Nephron progenitor cell (in vitro differentiated cells): ENCODE data around the gene GPR50.

Experiments used
- DNase-seq: peaks from one replicate; pipeline ENCODE4 v3.0.0; 2021
- H3K27ac Mint-ChIP-seq: 2 replicates; pipeline ENCODE4 v1.8.0; 2021; ENCODE audit warnings: mild to moderate bottlenecking, moderate library complexity, mixed read lengths
- H3K27me3 Mint-ChIP-seq: 2 replicates; pipeline ENCODE4 v1.8.0; 2021; ENCODE audit warnings: mild to moderate bottlenecking, low read depth, mixed read lengths; ENCODE audit not compliant: poor library complexity
- H3K36me3 Mint-ChIP-seq: 2 replicates; pipeline ENCODE4 v1.8.0; 2021; ENCODE audit warnings: low read depth, mixed read lengths
- H3K4me1 Mint-ChIP-seq: 2 replicates; pipeline ENCODE4 v1.8.0; 2021; ENCODE audit warnings: mixed read lengths
- H3K4me3 Mint-ChIP-seq: 2 replicates; pipeline ENCODE4 v1.8.0; 2021; ENCODE audit warnings: mild to moderate bottlenecking, moderate library complexity, mixed read lengths
- H3K9me3 Mint-ChIP-seq: 2 replicates; pipeline ENCODE4 v1.8.0; 2021; ENCODE audit warnings: mild to moderate bottlenecking, moderate library complexity, mixed read lengths
- TF ChIP-seq, protein P1 (sequence below): fragments of 200-600 bp; sonication (generic); IDR thresholded peaks from 2 replicates; pipeline ENCODE4 v1.5.0; 2021; ENCODE audit warnings: antibody characterized with exemption

Gene GPR50

DNA sequence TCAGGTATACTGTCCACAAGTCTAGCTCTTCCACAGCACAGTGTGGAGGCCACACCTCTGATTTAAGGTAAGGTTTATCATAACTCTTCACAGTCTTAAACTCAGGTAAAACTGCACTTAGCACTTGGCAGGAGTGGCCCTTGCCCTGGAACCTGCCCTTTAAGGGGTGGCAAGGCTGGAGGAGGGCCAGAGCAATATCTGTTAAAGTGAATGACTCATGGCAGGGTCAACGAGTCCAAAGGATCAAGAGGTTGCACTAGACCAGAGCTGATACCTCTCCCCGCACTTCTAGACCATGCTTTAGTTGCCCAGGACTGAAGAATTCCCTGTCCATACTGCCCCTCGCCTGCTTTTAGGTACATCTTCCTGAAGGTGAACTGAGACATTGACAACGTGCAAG, 14.7 kb upstream of the GPR50 start:
- DNase-seq: no peak
- Mint-ChIP-seq H3K4me1 (no peaks in the 10 kb centered on the region), H3K36me3 (no peaks in the 10 kb centered on the region)

DNA sequence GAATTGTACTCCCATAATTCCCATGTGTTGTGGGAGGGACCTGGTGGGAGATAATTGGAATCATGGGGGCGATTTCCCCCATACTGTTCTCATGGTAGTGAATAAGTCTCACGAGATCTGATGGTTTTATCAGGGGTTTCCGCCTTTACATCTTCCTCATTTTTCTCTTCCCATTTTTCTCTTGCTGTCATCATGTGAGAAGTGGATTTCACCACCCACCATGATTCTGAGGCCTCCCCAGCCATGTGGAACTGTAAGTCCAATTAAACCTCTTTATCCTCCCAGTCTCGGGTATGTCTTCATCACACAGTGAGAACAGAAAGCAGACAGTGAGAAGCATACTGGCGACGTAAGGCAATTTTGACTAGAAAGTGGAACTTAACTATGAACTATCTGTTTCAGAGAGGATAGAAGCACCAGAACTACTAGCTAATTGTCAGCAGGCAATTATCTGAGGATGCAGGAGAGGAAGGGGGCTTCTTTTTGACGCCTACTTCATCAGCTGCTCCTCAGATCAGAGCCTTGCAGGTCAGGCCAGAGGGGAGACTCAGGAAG, 8.5 kb upstream of the GPR50 start:
- H3K9me3 Mint-ChIP-seq: peaks cover 58% of the 10 kb centered on the region
- H3K27me3 Mint-ChIP-seq: peaks cover 29% of the 10 kb centered on the region
- H3K4me1 Mint-ChIP-seq: no peaks in the 10 kb centered on the region
- H3K36me3 Mint-ChIP-seq: no peaks in the 10 kb centered on the region
- no peak for DNase-seq
- H3K27ac Mint-ChIP-seq: no peak overlapping the region
- TF ChIP-seq, protein P1, sequence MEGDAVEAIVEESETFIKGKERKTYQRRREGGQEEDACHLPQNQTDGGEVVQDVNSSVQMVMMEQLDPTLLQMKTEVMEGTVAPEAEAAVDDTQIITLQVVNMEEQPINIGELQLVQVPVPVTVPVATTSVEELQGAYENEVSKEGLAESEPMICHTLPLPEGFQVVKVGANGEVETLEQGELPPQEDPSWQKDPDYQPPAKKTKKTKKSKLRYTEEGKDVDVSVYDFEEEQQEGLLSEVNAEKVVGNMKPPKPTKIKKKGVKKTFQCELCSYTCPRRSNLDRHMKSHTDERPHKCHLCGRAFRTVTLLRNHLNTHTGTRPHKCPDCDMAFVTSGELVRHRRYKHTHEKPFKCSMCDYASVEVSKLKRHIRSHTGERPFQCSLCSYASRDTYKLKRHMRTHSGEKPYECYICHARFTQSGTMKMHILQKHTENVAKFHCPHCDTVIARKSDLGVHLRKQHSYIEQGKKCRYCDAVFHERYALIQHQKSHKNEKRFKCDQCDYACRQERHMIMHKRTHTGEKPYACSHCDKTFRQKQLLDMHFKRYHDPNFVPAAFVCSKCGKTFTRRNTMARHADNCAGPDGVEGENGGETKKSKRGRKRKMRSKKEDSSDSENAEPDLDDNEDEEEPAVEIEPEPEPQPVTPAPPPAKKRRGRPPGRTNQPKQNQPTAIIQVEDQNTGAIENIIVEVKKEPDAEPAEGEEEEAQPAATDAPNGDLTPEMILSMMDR: no peak
- H3K4me3 Mint-ChIP-seq: no peak overlapping the region

More for the DNA sequence above, 14.7 kb upstream of the GPR50 start:
- H3K27ac Mint-ChIP-seq: no peak overlapping the region
- TF ChIP-seq, protein P1: no peak
- H3K9me3 Mint-ChIP-seq: peaks cover 67% of the 10 kb centered on the region
- no peak overlapping the region for H3K4me3 Mint-ChIP-seq
- H3K27me3 Mint-ChIP-seq: peaks cover 6% of the 10 kb centered on the region

DNA sequence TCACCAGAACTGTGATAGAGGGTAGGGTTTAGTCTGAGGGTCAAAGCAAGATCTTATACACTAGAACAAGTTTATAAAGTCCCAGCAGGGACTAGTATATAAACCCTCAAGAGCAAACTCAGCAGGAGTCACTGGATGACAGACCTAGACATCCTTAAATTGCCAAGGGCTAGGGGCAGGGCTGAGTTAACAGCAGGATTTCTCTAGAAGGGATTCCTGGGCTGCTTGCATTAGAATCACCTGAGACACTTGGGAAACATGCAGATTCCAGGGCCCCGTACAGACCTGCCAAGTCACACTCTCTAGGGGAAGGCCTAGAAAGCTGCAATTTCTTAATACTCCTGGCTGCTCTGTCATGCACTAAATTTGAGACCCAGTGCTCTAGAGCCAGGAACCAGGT, 6.6 kb upstream of the GPR50 start:
- H3K27ac Mint-ChIP-seq: no peak overlapping the region
- TF ChIP-seq, protein P1: no peak
- H3K9me3 Mint-ChIP-seq: peaks cover 61% of the 10 kb centered on the region
- H3K36me3 Mint-ChIP-seq: no peaks in the 10 kb centered on the region
- H3K4me3 Mint-ChIP-seq: no peak overlapping the region
- DNase-seq: no peak
- peaks cover 48% of the 10 kb centered on the region for H3K27me3 Mint-ChIP-seq
- H3K4me1 Mint-ChIP-seq: peaks cover 10% of the 10 kb centered on the region

DNA sequence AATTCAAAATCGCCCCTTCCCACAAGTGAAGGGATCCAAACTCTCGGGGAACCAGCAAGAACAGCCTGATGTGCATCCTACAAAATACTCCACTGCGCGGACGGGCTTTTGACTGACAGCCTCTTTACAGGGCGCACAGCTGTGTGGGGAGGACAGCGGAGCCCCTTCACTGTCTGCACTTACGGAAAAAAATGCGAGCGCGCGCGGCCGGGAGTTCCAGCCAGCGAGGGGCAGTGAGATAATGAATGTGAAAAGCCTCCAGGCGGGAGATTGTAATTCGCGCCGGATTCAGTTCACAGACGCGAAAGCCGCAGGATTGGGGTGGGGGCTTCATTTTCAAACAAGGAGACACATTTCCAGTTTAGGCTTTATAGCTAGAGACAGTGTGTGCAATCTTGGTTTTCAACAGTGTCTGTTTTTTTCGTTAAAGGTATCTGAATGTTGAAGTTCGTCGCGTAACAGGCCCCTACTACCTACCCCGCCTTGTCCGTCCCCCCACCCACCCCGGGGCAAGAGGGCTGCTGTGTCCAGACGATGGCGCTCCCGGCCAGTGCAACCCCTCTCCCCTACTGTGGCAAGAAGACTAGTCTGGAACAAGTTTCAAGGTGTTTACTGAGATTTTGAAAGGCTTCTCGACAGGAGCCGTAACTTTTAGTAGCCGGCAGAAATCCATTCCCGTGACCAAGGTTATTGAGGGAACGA, 1.7 kb upstream of the GPR50 start:
- TF ChIP-seq, protein P1: peak; percentile 12
- H3K4me1 Mint-ChIP-seq: peaks cover 32% of the 10 kb centered on the region
- DNase-seq: peak; percentile 48
- H3K27ac Mint-ChIP-seq: no peak overlapping the region
- H3K9me3 Mint-ChIP-seq: peaks cover 64% of the 10 kb centered on the region
- H3K36me3 Mint-ChIP-seq: no peaks in the 10 kb centered on the region
- H3K4me3 Mint-ChIP-seq: peak overlapping the region; percentile 78
- peaks cover 83% of the 10 kb centered on the region for H3K27me3 Mint-ChIP-seq

DNA sequence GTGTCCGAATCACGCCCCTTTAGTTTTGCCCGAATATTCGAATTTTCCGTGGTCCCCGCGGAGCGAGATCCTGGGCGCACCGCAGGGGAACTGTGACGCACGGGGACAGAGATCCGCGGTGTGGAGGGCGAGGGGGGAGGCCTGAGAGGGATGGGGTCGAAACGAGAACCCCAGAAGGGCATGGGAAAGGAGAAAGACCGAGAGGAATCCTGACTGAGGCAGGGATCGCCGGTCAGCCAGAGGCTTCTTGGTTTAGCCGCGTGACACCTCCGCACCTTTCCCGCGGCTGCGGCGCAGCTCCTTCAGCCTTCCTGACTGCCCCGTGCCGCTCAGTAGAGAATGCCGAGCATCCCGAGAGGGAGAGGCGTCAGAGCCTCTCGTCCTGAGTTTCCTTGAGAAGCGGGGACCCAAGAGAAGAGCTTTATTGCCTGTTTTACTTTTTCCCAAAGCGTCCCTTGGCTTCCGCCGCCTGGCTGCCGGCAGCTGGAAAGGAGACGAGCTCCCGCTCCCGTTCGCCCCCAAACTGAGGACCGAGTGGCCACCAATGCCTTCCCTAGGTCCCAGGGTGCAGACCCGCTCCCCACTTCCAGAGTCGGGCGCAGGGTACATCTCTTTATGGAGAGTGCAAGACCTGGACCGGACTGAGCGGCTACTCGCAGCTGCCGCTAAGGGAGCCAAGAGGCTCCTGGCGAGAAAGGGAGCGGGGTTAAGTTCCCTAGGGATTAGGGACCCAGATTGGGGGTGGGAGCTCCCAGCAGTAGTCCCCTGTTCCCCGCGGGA, 911 bp upstream of the GPR50 start:
- TF ChIP-seq, protein P1: no peak
- peaks cover 7% of the 10 kb centered on the region for H3K36me3 Mint-ChIP-seq
- peak overlapping the region; percentile 78 for H3K4me3 Mint-ChIP-seq

More for the DNA sequence above, 911 bp upstream of the GPR50 start:
- DNase-seq: peak; percentile 21
- H3K4me1 Mint-ChIP-seq: peaks cover 32% of the 10 kb centered on the region
- H3K9me3 Mint-ChIP-seq: peaks cover 68% of the 10 kb centered on the region
- peaks cover 90% of the 10 kb centered on the region for H3K27me3 Mint-ChIP-seq
- no peak overlapping the region for H3K27ac Mint-ChIP-seq
